Osteocyte (in vitro differentiated cells): Measurements from ENCODE around the gene KIFC3. TPM values are rescaled to one million over a fixed set of nuclear protein-coding genes. Genes with fewer than 3 reads are reported as not detected.

Experiments
- DNase-seq: peaks from one replicate; pipeline ENCODE4 v3.0.0; 2021; ENCODE audit warnings: mixed read lengths; ENCODE audit not compliant: unreplicated experiment; ENCODE audit errors: extremely low spot score
- H3K27ac Mint-ChIP-seq: one replicate; pipeline ENCODE4 v1.8.0; 2021; ENCODE audit warnings: mild to moderate bottlenecking, mixed read lengths; ENCODE audit not compliant: unreplicated experiment
- H3K27me3 Mint-ChIP-seq: one replicate; pipeline ENCODE4 v1.8.0; 2021; ENCODE audit warnings: mixed read lengths; ENCODE audit not compliant: unreplicated experiment
- H3K36me3 Mint-ChIP-seq: one replicate; pipeline ENCODE4 v1.8.0; 2021; ENCODE audit warnings: mixed read lengths; ENCODE audit not compliant: unreplicated experiment
- H3K4me1 Mint-ChIP-seq: one replicate; pipeline ENCODE4 v1.8.0; 2021; ENCODE audit warnings: mixed read lengths; ENCODE audit not compliant: unreplicated experiment
- H3K4me3 Mint-ChIP-seq: one replicate; pipeline ENCODE4 v1.8.0; 2021; ENCODE audit warnings: mild to moderate bottlenecking, moderate library complexity, mixed read lengths; ENCODE audit not compliant: unreplicated experiment
- H3K9me3 Mint-ChIP-seq: one replicate; pipeline ENCODE4 v1.8.0; 2021; ENCODE audit warnings: mixed read lengths; ENCODE audit not compliant: unreplicated experiment
- CTCF ChIP-seq: fragments of 200-600 bp; sonication (generic); IDR thresholded peaks from 2 replicates; pipeline ENCODE4 v1.5.0; 2021; ENCODE audit warnings: antibody characterized with exemption, mild to moderate bottlenecking, moderate library complexity
- total RNA-seq: library from RNA; stranded (reverse); gene quantifications from 2 replicates; pipeline ENCODE4 v1.2.1, GENCODE V29; 2021

Gene KIFC3
- total RNA-seq, 1 donor from 2014 or later, result 196 TPM

GRCh38 chr16:57726433-57726947, 75.8 kb downstream of the KIFC3 start:
- TF ChIP-seq CTCF, result no peak
- Mint-ChIP-seq H3K4me1 (no peaks in the 10 kb centered on the region), H3K27ac (no peak overlapping the region), H3K4me3 (no peak overlapping the region), H3K36me3 (no peaks in the 10 kb centered on the region), H3K9me3 (no peaks in the 10 kb centered on the region), H3K27me3 (no peaks in the 10 kb centered on the region)
- DNase-seq, result no peak

GRCh38 chr16:57725976-57726375, 76.3 kb downstream of the KIFC3 start:
- Mint-ChIP-seq H3K4me1 (no peaks in the 10 kb centered on the region), H3K36me3 (no peaks in the 10 kb centered on the region), H3K27ac (no peak overlapping the region), H3K9me3 (no peaks in the 10 kb centered on the region), H3K4me3 (no peak overlapping the region), H3K27me3 (no peaks in the 10 kb centered on the region)
- no peak for DNase-seq
- TF ChIP-seq CTCF, result no peak

GRCh38 chr16:57725554-57725953, 76.7 kb downstream of the KIFC3 start:
- Mint-ChIP-seq H3K9me3 (no peaks in the 10 kb centered on the region), H3K4me1 (no peaks in the 10 kb centered on the region), H3K27ac (no peak overlapping the region), H3K4me3 (no peak overlapping the region), H3K27me3 (no peaks in the 10 kb centered on the region), H3K36me3 (no peaks in the 10 kb centered on the region)
- no peak for DNase-seq
- TF ChIP-seq CTCF, result no peak

- H3K27ac Mint-ChIP-seq, result no peak overlapping the region
- H3K9me3 Mint-ChIP-seq, result no peaks in the 10 kb centered on the region
- H3K27me3 Mint-ChIP-seq, result no peaks in the 10 kb centered on the region
- DNase-seq, result no peak
- no peaks in the 10 kb centered on the region for H3K4me1 Mint-ChIP-seq
- no peak for TF ChIP-seq CTCF
- no peaks in the 10 kb centered on the region for H3K36me3 Mint-ChIP-seq
- no peak overlapping the region for H3K4me3 Mint-ChIP-seq
Observed at GRCh38 chr16:57725151-57725550, 77.1 kb downstream of the KIFC3 start.

GRCh38 chr16:57724531-57724930, 77.8 kb downstream of the KIFC3 start:
- no peak overlapping the region for H3K27ac Mint-ChIP-seq
- no peak overlapping the region for H3K4me3 Mint-ChIP-seq
- H3K4me1 Mint-ChIP-seq, result no peaks in the 10 kb centered on the region
- DNase-seq, result no peak
- no peaks in the 10 kb centered on the region for H3K27me3 Mint-ChIP-seq
- no peaks in the 10 kb centered on the region for H3K36me3 Mint-ChIP-seq
- no peak for TF ChIP-seq CTCF
- H3K9me3 Mint-ChIP-seq, result no peaks in the 10 kb centered on the region
